HL-60/S4 treated with phorbol 12-myristate 13-acetate at 8.2 ng/mL for 4 days and 3 days (cell line): ENCODE data around the gene WWP2.
"Not testable (repeated sequence)": the region's sequence is repeated elsewhere in the genome, so short reads cannot be mapped to it uniquely, and the experiment has no call there.

Experiments
- in situ Hi-C: fragments of 300-500 bp; cut with MboI; formaldehyde crosslinking; loops from 2 replicates; pipeline ENCODE4 v1.15.0; 2022; ENCODE audit warnings: low sequenced_read_pairs

The WWP2 gene

GRCh38 chr16:69853481-69853880, 91.3 kb downstream of the WWP2 start:
- in situ Hi-C loops, result no loop called here

DNA sequence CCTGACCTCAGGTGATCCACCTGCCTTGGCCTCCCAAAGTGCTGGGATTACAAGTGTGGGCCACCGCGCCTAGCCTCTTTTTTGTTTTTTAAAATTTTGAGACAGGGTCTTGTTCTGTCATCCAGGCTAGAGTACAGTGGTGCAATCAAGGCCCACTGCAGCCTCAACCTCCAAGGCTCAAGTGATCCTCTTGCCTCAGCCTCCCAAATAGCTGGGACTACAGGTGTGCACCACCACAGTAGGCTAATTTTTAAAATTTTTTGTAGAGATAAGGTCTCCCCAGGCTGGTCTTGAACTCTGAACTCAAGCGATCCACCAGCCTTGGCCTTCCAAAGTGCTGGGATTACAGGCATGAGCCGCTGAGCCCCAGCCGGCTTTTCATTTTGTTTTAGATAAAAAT, 92.6 kb downstream of the WWP2 start:
- in situ Hi-C loops, result not testable (repeated sequence)

DNA sequence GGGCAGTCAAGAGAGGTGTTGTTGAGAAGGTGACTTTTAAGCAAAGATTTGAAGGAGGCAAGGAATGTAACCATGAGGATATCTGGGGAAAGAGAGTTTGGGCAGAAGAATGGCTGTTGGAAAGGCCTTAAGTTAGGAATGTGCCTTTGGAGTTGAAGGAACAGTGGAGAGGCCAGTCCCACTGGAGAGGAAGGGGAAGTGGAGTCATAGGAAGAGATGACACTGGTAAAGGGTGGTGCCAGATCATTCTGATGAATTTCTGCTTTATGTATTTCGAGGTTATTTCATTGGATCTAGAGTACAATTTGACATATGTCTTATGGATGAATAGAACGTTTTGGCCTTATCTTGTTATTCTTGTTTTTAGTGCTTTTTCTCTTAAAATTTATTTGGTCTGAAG, 93.5 kb downstream of the WWP2 start:
- in situ Hi-C loops, result no loop called here

DNA sequence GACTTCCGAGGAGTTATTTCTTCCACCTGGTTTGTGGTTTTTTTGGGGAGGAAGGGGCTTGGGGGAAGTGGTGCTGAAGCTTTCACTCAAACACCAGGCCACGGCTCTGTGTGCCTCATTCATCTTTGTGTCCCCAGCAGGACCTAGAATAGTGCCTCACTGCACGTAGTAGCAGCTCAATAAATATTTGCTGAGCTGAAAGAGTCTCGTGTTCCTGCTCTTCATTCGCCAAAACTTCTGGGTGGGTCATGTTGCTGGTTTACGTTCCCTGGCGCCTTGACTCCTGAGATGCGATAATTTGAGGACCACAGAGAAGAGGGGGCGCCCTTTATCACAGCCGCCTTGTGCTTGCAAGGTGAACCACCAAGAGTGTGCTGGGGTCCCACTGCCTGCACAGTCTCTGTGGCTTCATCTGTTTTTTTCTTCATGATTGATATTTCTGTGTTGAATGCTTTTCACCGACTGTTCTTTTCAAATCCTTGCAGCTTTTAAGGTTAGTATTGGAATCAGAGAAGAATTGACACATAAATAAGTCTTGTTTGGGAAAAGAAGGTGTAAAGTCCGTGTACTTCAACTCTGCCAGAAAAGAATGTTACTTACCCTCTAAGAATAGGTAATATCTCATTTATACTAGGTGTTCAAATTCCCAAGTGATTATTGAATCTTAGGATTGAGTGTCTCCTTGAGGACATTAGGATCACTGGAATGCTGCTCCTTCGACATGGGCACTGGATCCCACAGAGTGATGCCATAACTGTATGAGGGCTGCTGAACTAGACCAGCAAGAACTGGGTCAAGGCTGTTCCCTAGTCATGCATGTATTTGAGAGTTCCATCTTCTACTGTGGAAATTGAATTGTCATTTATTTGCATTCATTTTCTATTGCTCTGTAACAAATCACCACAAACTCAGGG, 96.3 kb downstream of the WWP2 start:
- in situ Hi-C loops, result no loop called here

DNA sequence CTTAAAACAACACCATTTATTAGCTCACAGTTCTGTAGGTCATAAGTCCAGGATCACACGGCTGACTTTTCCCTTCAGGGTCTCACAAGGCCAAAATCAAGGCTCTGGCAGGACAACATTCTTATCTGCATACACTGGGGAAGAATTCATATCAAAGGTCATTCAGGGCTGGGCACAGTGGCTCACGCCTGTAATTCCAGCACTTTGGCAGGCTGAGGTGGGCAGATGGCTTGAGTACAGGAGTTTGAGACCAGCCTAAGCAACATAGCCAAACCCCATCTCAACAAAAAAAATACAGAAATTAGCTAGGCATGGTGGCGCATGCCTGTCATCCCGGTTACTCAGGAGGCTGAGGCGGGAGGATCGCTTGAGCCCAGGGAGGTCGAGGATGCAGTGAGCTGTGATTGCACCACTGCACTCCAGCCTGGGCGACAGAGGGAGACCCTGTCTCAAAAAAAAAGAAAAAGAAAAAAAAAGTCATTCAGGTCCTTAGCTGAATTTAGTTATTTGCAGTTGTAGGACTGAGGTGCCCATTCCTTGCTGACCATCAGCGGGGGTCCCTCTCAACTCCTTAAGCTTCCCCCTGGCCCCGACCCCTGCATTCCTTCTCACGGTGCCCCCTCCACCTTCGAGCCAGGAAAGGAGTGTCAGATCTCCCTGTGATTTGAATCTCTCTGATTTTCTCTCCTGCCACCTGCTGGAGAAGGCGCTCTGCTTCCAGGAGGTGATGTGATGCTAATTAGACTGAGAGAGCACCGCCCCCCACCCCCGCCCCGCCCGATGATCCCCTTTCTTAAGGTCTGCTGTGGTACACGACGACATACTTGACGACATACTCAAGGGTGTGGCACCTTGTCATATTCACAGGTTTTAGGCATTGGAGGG, 97.2 kb downstream of the WWP2 start:
- in situ Hi-C loops, result no loop called here

GRCh38 chr16:69860233-69861231, 98.4 kb downstream of the WWP2 start:
- in situ Hi-C loops, result no loop called here

DNA sequence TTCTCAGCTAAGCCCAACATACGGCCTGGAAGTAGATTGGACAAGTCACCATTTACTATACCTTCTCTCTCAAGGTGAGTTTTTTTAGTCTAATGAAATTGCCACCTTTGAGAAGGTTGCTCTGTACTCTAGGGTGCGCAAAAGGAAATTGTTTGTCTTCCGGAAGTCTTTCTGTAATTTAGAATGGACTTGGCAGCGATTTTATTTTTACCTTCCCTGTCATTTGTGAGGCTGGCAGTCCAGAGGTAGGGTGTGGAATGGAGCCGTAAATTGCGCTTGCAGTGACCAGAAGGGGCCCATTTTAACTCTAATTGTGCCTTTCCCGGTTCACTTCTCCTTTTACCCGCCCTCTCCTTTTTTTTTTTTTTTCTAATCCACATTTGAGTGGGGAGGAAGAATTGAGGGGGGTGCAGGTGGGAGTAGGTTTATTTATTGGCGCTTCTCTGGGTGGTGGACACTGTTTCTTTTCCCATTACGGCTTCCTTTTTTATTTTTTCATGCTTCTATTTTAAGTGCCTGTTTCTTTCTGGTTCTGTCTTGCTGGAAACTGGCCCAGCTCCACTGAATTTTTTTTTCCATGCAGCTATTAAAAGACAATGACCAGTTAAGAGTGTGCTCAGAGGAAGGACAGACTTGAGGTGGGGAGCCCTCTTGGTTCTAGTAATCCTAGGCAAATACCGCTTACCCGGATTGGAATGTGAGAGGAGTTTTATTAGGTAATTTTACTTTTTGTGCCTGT, 99.3 kb downstream of the WWP2 start:
- in situ Hi-C loops, result no loop called here

- in situ Hi-C loops, result no loop called here
Observed at GRCh38 chr16:69863401-69864281, 101.5 kb downstream of the WWP2 start.

DNA sequence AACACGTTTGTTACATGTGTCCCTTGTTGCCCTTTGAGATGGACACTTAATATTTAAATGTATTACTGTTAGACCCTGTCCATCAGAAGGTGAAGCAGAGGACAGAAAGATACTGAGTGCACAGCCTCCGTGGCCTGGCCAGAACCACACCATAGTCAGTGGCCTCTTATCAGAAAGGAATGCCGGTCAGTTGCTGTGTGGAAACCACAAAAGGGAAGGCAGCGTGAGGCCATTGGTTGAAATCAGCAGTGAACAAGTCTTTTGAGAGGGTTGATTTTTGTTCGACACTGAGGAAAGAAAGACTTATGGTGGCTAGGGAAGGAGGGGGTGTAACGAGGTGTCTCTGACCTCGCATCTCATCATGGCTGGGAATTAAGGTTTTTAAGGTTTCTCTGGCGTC, 103.6 kb downstream of the WWP2 start:
- in situ Hi-C loops, result no loop called here

DNA sequence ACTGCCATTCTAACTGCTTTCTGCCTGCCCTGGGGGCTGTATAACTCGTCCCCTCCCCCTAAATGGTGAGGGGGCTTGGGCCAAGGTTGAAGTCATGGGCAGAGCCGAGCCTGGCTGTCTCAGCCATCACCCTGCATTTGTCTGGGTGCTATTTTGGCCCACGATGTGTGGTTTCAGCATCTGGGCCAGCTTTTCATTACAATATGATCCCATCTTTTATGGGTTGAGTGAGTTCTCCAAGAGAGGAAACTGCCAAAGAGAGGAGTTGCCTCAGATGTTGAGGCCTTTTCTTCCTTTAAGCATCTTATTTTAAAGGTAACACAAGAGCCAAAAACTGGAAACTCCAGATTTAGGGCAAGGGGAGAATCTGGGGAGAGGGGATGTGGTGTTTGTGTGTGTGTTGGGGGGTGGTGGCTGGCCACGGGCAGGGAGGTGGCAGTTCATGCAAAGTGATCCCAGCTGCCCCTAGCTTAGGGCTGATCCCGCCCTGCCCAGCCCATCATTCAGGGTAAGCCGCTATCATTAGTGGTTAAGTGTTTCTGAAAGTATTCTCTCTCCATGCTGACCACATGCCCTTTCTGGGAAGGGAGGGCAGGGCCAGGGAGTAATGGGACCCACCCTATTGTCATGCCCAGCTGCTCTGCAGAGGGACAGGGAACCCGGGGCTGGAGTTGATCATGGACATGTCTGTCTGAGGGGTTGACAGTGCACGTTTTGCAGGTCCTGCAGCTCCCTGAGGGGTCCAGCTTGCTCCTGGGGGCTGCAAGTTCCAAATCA, 105.8 kb downstream of the WWP2 start:
- in situ Hi-C loops, result no loop called here

DNA sequence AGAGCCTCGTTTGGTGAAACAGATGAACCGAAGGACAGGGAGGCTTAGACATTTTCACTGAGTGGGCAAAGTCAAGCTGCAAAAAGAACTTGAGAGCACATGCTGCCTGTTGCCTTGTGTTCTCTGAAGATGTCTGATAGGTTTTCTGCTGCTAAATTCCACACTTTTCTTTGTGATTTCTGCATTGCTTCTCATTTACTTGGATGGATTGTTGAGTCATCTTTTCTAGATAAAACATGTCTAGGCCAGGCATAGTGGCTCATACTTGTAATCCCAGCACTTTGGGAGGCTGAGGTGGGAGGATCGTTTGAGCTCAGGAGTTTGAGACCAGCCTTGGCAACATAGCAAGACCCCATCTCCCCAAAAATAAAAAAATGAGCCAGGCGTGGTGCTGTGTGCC, 108.6 kb downstream of the WWP2 start:
- in situ Hi-C loops, result no loop called here

DNA sequence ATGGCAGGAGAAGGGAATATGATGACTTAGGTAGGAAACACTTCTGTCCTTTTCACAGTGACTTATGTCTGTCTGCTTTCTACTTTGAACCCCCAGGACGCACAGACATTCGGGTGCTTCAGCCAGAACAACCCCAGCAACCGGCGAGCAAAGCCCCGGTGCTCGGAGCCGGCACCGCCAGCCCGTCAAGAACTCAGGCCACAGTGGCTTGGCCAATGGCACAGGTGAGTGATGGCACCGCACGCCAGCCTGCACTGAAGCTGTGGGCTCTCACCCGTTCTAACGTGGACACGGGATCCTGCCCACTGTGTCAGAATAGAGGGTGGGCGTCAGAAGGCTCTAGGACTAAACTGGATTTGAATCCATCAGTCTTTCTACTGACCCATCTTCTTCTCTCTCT, 109.6 kb downstream of the WWP2 start:
- in situ Hi-C loops, result no loop called here

- in situ Hi-C loops, result no loop called here
Observed at GRCh38 chr16:69872888-69873287, 110.8 kb downstream of the WWP2 start.

DNA sequence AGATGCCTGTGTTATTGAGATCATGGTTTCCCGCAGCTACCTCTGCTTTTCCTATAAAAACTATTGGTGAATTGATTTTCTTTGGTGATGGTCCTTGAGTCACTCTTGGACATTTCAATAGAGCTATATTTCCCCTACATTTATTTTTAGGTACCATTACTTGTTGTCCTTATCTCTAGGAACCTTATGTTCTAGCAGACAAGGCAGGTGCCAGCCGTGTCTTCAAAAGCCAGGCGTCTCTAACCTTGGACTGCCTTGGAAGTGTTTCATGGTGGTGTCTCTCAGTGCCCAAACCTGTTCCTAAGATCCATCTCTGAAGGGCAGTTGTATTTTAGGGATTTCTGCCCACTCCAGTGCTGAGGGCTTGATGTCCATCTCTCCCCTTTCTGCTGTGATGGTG, 111.7 kb downstream of the WWP2 start:
- in situ Hi-C loops, result no loop called here

- in situ Hi-C loops, result no loop called here
Observed at GRCh38 chr16:69874271-69874670, 112.1 kb downstream of the WWP2 start.

GRCh38 chr16:69880640-69881133, 118.6 kb downstream of the WWP2 start:
- in situ Hi-C loops, result no loop called here

- in situ Hi-C loops, result no loop called here
Observed at GRCh38 chr16:69881141-69881540, 119.0 kb downstream of the WWP2 start.

DNA sequence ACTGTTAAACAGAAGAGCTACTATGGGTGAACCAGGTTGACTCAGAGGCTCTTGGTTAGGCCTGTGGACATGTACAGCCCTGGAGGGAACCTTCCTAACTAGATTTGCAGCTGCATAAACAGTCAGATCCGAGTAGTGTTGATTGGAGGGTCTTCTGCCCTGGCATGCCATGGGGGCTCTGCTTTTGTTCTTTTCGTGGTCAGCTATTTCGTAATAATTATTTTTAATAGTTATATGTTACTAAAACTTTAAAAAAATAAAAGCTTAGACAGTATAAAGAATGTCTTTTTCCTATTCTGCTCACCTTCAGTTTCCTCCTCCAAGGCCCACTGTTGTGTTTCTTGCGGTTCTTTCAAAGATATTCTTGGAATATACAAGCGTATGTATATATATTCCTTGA, 121.6 kb downstream of the WWP2 start:
- in situ Hi-C loops, result no loop called here
